Peyer's patch (tissue), 4 donors: ENCODE data around the gene LSR. TPM values are rescaled to one million over a fixed set of nuclear protein-coding genes. Genes with fewer than 3 reads are reported as not detected.

ENCODE experiments used
- DNase-seq, 3 donors: peaks; one replicate each; pipeline ENCODE4 v3.0.0-alpha.2; 2017 to 2019
- H3K27ac ChIP-seq, 4 donors: fragments of 200-600 bp; sonication (generic); one replicate each; pipeline ENCODE4 v1.5.1; 2016 to 2019
- H3K27me3 ChIP-seq, 2 donors: fragments of 200-600 bp; sonication (generic); one replicate each; pipeline ENCODE4 v1.5.1; 2019
- H3K36me3 ChIP-seq, 3 donors: fragments of 200-600 bp; sonication (generic); one replicate each; pipeline ENCODE4 v1.5.1; 2016 to 2019
- H3K4me1 ChIP-seq, 4 donors: fragments of 200-600 bp; sonication (generic); one replicate each; pipeline ENCODE4 v1.5.1; 2016 to 2019
- H3K4me3 ChIP-seq, 4 donors: fragments of 200-600 bp; sonication (generic); 1 replicate in 3 of 4; 2 replicates in 1 of 4; pipeline ENCODE4 v1.5.1; 2016 to 2019; ENCODE audit warnings: mild to moderate bottlenecking in 1 of 4
- H3K9me3 ChIP-seq, 4 donors: fragments of 200-600 bp; sonication (generic); one replicate each; pipeline ENCODE4 v1.5.1; 2016 to 2019; ENCODE audit warnings: mild to moderate bottlenecking in 1 of 4
- CTCF ChIP-seq, 6 experiments: fragments of 450-650 bp in 4 of 6; fragments of 200-600 bp in 2 of 6; sonication (generic) in 1 of 6; IDR thresholded peaks; one replicate each; pipeline ENCODE4 v1.5.1; 2017 to 2019; ENCODE audit warnings: antibody characterized with exemption in 6 of 6, mild to moderate bottlenecking in 3 of 6, moderate library complexity in 1 of 6
- POLR2A ChIP-seq, 2 donors: fragments of 450-650 bp; IDR thresholded peaks; one replicate each; pipeline ENCODE4 v1.5.1; 2017; ENCODE audit warnings: antibody characterized with exemption in 2 of 2, mild to moderate bottlenecking in 2 of 2, moderate library complexity in 2 of 2
- total RNA-seq, 4 donors: library from RNA; depleted of rRNA; stranded (reverse); fragments of >200 nt; gene quantifications; one replicate each; pipeline ENCODE4 v1.1.0, GENCODE V29; 2016

The LSR gene
- total RNA-seq, 4 donors from 2014 or later: 28.9 to 214 (median 188) TPM

- H3K27ac ChIP-seq: peak overlapping the region; percentile 28 to 87 (median 78)
- no peaks in the 10 kb centered on the region for H3K27me3 ChIP-seq
- no peaks in the 10 kb centered on the region for H3K9me3 ChIP-seq
- no peak for TF ChIP-seq CTCF (IDR thresholded peaks at IDR 0.05)
- no peak for TF ChIP-seq POLR2A (IDR thresholded peaks at IDR 0.05)
- H3K4me1 ChIP-seq: peaks cover 0 to 27% (median 9%) of the 10 kb centered on the region in 4 donors
- H3K4me3 ChIP-seq: no peak overlapping the region
- H3K36me3 ChIP-seq: no peaks in the 10 kb centered on the region
- no peak for DNase-seq
Observed at GRCh38 chr19:35205733-35206323, 43.0 kb upstream of the LSR start.

- TF ChIP-seq CTCF (IDR thresholded peaks at IDR 0.05): no peak
- Histone ChIP-seq H3K4me3 (no peak overlapping the region), H3K4me1 (peaks cover 0 to 28% (median 12%) of the 10 kb centered on the region in 4 donors), H3K27me3 (no peaks in the 10 kb centered on the region), H3K27ac (peak overlapping the region; percentile 42 to 87 (median 78)), H3K9me3 (no peaks in the 10 kb centered on the region), H3K36me3 (no peaks in the 10 kb centered on the region)
- peak in 2 of 3 donors; percentile 77 to 83 for DNase-seq
Observed at GRCh38 chr19:35206379-35206778, 42.4 kb upstream of the LSR start.

DNA sequence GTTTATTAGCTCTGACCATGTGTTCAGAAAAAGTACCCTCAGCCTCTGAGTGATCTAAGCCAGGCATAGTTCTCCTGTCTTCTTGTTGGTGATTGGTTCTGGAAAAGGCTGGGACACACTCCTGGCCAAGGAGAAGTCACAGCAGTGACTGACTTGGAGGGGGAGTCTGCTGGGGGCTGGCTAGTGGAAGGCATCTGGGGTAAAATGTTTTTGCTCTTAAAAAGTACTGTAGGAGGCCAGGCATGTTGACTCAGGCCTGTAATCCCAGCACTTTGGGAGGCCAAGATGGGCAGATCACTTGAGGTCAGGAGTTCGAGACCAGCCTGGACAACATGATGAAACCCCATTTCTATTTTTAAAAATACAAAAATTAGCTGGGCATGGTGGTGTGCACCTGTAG is 41.9 kb upstream of the LSR start:
- Histone ChIP-seq H3K4me3 (no peak overlapping the region), H3K27ac (peak overlapping the region; percentile 42 to 87 (median 78)), H3K27me3 (no peaks in the 10 kb centered on the region), H3K9me3 (no peaks in the 10 kb centered on the region), H3K36me3 (no peaks in the 10 kb centered on the region), H3K4me1 (peaks cover 0 to 31% (median 14%) of the 10 kb centered on the region in 4 donors)
- DNase-seq: no peak
- TF ChIP-seq POLR2A (IDR thresholded peaks at IDR 0.05) (no peak), CTCF (IDR thresholded peaks at IDR 0.05) (no peak)

GRCh38 chr19:35207391-35207871 is 41.4 kb upstream of the LSR start:
- no peak overlapping the region for H3K4me3 ChIP-seq
- H3K27me3 ChIP-seq: no peaks in the 10 kb centered on the region
- peaks cover 0 to 37% (median 17%) of the 10 kb centered on the region in 4 donors for H3K4me1 ChIP-seq
- H3K9me3 ChIP-seq: no peaks in the 10 kb centered on the region
- TF ChIP-seq POLR2A (IDR thresholded peaks at IDR 0.05): no peak
- TF ChIP-seq CTCF (IDR thresholded peaks at IDR 0.05): no peak
- H3K36me3 ChIP-seq: no peaks in the 10 kb centered on the region
- peak overlapping the region in 2 of 4 donors; percentile 84 to 87 for H3K27ac ChIP-seq
- DNase-seq: no peak

DNA sequence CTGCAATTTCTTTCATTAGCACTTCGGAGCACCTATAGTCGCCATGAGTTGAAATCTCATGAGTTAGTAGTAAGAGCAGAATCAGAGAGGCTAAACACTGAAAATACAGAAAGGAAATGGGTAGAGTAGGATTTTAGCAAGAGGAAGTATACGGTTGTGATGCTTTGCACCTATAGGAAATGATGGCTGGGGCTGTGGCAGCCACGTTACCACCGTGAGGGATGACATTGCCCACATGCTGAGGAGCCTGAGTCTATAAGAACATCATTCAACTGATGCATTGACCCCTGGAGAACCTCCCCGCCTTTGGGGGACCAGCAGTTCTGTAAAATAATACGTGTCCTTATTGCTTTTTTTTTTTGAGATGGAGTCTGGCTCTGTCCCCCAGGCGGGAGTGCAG is 40.7 kb upstream of the LSR start:
- Histone ChIP-seq H3K27me3 (no peaks in the 10 kb centered on the region), H3K4me1 (peaks cover 3 to 43% (median 20%) of the 10 kb centered on the region in 4 donors), H3K4me3 (no peak overlapping the region), H3K9me3 (no peaks in the 10 kb centered on the region), H3K36me3 (no peaks in the 10 kb centered on the region), H3K27ac (peak overlapping the region in 2 of 4 donors; percentile 84 to 87)
- no peak for DNase-seq
- TF ChIP-seq POLR2A (IDR thresholded peaks at IDR 0.05) (no peak), CTCF (IDR thresholded peaks at IDR 0.05) (no peak)
